HEK293 (cell line): ENCODE results near the gene MYO1C.

Experiments
- ZNF561 ChIP-seq: fragments of 450-650 bp; IDR thresholded peaks from 2 replicates; pipeline ENCODE4 v1.5.1; 2018; ENCODE audit warnings: missing biosample characterization, missing genetic modification characterization, borderline replicate concordance
- TF ChIP-seq, protein P1 (sequence below): fragments of 450-650 bp; formaldehyde crosslinking; IDR thresholded peaks from 2 replicates; pipeline ENCODE4 v1.5.1; 2016; ENCODE audit warnings: missing biosample characterization, missing genetic modification characterization

DNA sequence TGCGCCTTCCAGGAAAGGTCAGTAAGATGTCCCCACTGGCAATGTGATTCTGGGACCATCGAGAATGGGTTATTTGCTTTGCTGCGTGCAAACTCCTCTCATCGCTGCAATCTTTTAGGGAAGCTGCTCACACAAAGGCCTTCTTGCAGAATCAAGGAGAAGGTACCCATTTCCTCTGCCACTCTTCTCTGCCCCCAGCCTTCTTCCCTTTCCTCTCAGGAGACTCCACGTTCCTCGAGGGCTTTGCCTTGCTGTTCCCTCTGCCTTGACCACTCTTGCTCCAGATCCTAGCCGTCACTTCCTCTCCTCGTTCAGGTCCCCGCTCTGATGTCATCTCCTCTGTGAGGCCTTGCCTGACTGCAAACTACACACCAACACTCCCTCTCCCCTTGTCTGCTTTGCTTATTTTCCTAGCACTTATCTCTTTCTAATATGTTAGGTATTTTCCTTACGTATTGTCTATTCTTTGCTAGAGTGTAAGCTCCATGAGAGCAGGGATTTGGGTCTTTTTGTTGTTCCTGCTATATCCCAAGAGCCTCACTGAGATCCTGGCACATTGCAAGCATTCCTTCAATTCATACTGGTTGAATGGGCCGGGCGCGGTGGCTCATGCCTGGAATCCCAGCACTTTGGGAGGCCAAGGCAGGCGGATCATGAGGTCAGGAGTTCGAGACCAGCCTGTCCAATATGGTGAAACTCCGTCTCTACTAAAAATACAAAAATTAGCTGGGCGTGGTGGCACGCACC, 31.1 kb downstream of the MYO1C start:
- TF ChIP-seq, protein P1, sequence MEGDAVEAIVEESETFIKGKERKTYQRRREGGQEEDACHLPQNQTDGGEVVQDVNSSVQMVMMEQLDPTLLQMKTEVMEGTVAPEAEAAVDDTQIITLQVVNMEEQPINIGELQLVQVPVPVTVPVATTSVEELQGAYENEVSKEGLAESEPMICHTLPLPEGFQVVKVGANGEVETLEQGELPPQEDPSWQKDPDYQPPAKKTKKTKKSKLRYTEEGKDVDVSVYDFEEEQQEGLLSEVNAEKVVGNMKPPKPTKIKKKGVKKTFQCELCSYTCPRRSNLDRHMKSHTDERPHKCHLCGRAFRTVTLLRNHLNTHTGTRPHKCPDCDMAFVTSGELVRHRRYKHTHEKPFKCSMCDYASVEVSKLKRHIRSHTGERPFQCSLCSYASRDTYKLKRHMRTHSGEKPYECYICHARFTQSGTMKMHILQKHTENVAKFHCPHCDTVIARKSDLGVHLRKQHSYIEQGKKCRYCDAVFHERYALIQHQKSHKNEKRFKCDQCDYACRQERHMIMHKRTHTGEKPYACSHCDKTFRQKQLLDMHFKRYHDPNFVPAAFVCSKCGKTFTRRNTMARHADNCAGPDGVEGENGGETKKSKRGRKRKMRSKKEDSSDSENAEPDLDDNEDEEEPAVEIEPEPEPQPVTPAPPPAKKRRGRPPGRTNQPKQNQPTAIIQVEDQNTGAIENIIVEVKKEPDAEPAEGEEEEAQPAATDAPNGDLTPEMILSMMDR (tag by site-specific recombination): no peak
- no peak for TF ChIP-seq ZNF561 (tag by site-specific recombination)
